HepG2 (cell line): ENCODE results near the gene KIF23.

Experiments
- ELF1 ChIP-seq: sonication (generic); formaldehyde crosslinking; IDR thresholded peaks from 2 replicates; pipeline ENCODE4 v1.4.0; 2020; ENCODE audit warnings: missing genetic modification reagents
- SMC3 ChIP-seq: IDR thresholded peaks from 2 replicates; pipeline ENCODE4 v1.6.1; 2011; ENCODE audit warnings: low read length, improper control_type of control experiment

GRCh38 chr15:69395460-69395859 is 18.7 kb upstream of the KIF23 start:
- TF ChIP-seq ELF1 (CRISPR knock-in tag) = no peak
- no peak for TF ChIP-seq SMC3
